Parathyroid adenoma (tissue), 2 donors: ENCODE measurements around the gene ID1.
"Not testable (repeated sequence)": the region's sequence is repeated elsewhere in the genome, so short reads cannot be mapped to it uniquely, and the experiment has no call there.

ENCODE experiments used
- H2AFZ ChIP-seq: fragments of 300-600 bp; sonication (generic); one replicate; pipeline ENCODE4 v1.7.0; 2017; ENCODE audit warnings: antibody characterized with exemption, mild to moderate bottlenecking
- H3K27ac ChIP-seq: fragments of 300-600 bp; sonication (generic); one replicate; pipeline ENCODE4 v1.7.0; 2017
- H3K27me3 ChIP-seq: fragments of 300-600 bp; sonication (generic); one replicate; pipeline ENCODE4 v1.7.0; 2017; ENCODE audit warnings: low read length; ENCODE audit not compliant: control insufficient read depth, insufficient read depth
- H3K36me3 ChIP-seq: fragments of 300-600 bp; sonication (generic); one replicate; pipeline ENCODE4 v1.7.0; 2017; ENCODE audit warnings: low read length; ENCODE audit not compliant: control insufficient read depth, insufficient read depth
- H3K4me1 ChIP-seq: fragments of 300-600 bp; sonication (generic); one replicate; pipeline ENCODE4 v1.7.0; 2017; ENCODE audit warnings: control low read depth
- H3K4me2 ChIP-seq: fragments of 300-600 bp; sonication (generic); one replicate; pipeline ENCODE4 v1.7.0; 2017; ENCODE audit warnings: low read length
- H3K4me3 ChIP-seq: fragments of 300-600 bp; sonication (generic); one replicate; pipeline ENCODE4 v1.7.0; 2017; ENCODE audit warnings: low read depth, low read length
- H3K79me2 ChIP-seq: fragments of 300-600 bp; sonication (generic); one replicate; pipeline ENCODE4 v1.7.0; 2017; ENCODE audit warnings: control low read depth
- H3K9ac ChIP-seq: fragments of 300-600 bp; sonication (generic); one replicate; pipeline ENCODE4 v1.7.0; 2017; ENCODE audit warnings: mild to moderate bottlenecking
- H3K9me3 ChIP-seq: fragments of 300-600 bp; sonication (generic); one replicate; pipeline ENCODE4 v1.7.0; 2017; ENCODE audit warnings: low read length; ENCODE audit not compliant: control insufficient read depth
- TF ChIP-seq, protein P1 (sequence below): fragments of 300-600 bp; sonication (generic); IDR thresholded peaks from one replicate; pipeline ENCODE4 v1.7.0; 2017; ENCODE audit warnings: antibody characterized with exemption, mild to moderate bottlenecking
- donor health status: primary hyperparathyroidism.

ID1 gene

DNA sequence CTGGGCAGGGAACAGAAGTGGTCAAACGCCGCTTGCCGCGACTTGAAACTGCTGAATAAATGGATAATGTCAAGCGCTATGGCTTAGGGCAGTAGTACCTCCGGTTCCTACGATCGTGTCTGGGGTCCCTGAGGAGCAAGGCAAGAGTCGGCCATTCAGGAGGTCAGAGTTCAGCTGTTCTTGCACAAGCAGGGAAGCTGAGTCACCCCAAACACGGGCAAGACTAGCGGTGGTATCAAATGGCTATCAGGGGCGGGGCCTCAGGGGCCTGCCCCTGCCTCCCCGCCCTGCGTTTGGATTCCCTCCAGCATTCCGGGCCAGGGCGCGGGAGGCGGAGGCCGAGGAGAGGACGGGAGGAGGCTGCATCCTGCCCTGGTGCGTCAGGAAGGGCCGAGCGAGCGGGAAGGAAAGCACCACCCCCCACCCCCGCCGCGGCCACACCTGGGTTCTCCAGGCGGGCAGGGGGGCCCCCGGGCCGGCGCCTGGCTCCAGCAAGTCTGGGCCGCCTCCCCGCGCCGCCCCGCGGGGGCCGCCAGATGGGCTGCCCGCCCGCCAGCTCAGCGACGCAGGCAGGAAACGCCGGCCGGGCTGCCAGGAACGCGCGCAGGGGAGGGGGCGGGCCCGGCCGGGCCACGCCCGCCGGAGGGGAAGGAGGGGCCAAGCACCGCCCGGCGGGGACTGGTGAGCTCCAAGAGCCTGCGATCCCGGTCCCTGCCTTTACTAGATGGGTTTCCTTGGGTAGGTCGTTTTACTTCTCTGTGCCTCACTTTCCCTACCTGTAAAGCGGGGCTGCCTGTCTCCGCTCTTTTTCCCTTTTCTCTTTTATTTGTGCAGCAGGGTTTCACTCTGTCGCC, 32.2 kb upstream of the ID1 start:
- Histone ChIP-seq H3K36me3 (no peaks in the 10 kb centered on the region), H3K79me2 (no peaks in the 10 kb centered on the region), H3K9ac (peak overlapping the region; percentile 37), H3K4me2 (peak overlapping the region; percentile 87), H3K27ac (peak overlapping the region; percentile 87), H2AFZ (peak overlapping the region; percentile 91), H3K4me1 (peaks cover 6% of the 10 kb centered on the region), H3K27me3 (no peaks in the 10 kb centered on the region), H3K4me3 (peak overlapping the region; percentile 54), H3K9me3 (no peaks in the 10 kb centered on the region)
- TF ChIP-seq, protein P1, sequence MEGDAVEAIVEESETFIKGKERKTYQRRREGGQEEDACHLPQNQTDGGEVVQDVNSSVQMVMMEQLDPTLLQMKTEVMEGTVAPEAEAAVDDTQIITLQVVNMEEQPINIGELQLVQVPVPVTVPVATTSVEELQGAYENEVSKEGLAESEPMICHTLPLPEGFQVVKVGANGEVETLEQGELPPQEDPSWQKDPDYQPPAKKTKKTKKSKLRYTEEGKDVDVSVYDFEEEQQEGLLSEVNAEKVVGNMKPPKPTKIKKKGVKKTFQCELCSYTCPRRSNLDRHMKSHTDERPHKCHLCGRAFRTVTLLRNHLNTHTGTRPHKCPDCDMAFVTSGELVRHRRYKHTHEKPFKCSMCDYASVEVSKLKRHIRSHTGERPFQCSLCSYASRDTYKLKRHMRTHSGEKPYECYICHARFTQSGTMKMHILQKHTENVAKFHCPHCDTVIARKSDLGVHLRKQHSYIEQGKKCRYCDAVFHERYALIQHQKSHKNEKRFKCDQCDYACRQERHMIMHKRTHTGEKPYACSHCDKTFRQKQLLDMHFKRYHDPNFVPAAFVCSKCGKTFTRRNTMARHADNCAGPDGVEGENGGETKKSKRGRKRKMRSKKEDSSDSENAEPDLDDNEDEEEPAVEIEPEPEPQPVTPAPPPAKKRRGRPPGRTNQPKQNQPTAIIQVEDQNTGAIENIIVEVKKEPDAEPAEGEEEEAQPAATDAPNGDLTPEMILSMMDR: no peak

DNA sequence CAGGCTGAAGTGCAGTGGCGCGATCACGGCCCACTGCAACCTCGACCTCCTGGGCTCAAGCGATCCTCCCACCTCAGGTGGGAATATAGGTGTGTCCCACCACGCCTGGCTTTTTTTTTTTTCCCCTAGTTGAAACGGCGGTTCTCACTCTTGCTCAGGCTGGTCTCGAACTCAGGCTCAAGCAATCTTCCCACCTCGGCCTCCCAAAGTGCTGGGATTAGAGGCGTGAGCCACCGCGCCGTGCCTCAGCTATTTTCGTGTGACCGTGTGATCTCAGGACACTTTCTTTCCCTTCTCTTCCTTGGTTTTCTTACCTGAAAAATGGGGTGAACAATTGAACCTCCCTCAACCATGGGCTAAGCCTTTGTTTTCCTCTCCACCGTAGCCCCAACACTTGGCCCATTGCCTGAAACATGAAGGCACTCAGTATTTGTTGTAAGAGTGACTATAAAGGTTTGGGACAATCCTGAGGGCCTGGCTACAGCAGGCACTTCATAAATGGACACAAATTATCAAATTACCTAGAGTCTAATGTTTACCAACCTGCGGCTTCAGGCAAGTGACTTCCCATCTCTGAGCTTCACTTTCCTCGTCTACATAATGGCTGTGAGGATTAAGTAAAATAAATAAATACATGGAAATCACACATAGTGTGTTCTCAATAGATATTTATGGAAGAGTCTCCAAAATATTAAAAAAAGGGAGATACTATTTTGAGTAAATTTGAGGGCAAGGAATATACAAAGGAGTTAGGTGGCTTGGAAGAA, 31.4 kb upstream of the ID1 start:
- no peaks in the 10 kb centered on the region for H3K36me3 ChIP-seq
- H3K9me3 ChIP-seq: no peaks in the 10 kb centered on the region
- peak overlapping the region; percentile 87 for H3K4me2 ChIP-seq
- peak overlapping the region; percentile 91 for H2AFZ ChIP-seq
- peak overlapping the region; percentile 87 for H3K27ac ChIP-seq
- H3K79me2 ChIP-seq: no peaks in the 10 kb centered on the region
- H3K9ac ChIP-seq: no peak overlapping the region
- TF ChIP-seq, protein P1: no peak
- H3K27me3 ChIP-seq: no peaks in the 10 kb centered on the region
- H3K4me1 ChIP-seq: peaks cover 6% of the 10 kb centered on the region
- H3K4me3 ChIP-seq: peak overlapping the region; percentile 54

DNA sequence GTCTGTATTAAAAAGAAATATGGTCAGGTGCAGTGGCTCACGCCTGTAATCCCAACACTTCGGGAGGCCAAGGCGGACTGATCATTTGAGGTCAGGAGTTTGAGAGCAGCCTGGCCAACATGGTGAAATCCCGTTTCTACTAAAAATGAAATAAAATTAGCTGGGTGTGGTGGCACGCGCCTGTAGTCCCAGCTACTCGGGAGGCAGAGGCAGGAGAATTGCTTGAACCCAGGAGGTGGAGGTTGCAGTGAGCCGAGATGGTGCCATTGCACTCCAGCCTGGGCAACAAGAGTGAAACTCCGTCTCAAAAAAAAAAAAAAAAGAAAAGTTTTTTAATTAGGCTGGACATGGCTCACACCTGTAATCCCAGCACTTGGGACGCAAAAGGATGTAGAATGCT, 30.1 kb upstream of the ID1 start:
- not testable (repeated sequence) for H3K4me1 ChIP-seq, H3K79me2 ChIP-seq, H3K4me2 ChIP-seq, H3K27me3 ChIP-seq, H3K9me3 ChIP-seq, H3K4me3 ChIP-seq, H3K9ac ChIP-seq, H2AFZ ChIP-seq, H3K27ac ChIP-seq, H3K36me3 ChIP-seq

DNA sequence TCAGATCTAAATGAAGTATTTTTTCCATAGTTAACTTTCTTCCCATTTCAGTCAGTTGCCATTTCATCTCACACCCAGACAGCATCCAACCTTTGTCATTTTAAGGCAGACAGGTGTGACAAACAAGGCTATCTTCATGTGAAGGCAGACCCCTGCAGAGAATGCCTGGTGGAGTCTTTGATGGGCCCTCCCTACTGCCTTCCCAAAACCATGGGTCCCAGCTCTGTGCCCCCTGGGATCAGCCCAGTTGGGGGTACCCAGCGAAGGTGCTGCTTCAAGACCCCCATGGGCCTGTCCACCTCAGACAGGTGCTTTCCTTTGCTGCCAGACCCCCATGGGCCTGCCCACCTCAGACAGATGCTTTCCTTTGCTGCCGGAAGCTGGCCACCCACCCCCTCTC, 28.3 kb upstream of the ID1 start:
- Histone ChIP-seq H3K27ac (no peak overlapping the region), H3K27me3 (no peaks in the 10 kb centered on the region), H3K4me1 (peaks cover 6% of the 10 kb centered on the region), H3K9ac (no peak overlapping the region), H3K36me3 (no peaks in the 10 kb centered on the region), H3K4me3 (no peak overlapping the region), H2AFZ (no peak overlapping the region), H3K4me2 (no peak overlapping the region), H3K9me3 (no peaks in the 10 kb centered on the region), H3K79me2 (no peaks in the 10 kb centered on the region)
- TF ChIP-seq, protein P1: no peak

DNA sequence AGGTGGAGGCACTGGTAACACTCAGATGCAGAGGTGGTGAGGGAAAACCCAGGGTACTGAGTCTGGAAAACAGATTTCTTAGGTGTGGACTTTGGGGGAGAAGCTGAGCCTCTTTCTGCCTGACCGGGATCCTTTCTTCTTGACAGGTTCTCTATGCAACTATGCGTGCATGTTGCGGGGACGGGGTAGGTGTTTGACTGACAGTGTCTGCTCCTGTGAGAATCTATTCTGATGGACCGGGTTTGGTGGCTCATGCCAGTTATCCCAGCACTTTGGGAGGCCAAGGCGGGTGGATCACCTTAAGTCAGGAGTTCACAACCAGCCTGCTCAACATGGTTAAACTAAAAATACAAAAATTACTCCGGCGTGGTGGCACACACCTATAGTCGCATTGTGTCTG, 27.9 kb upstream of the ID1 start:
- Histone ChIP-seq H3K79me2 (no peaks in the 10 kb centered on the region), H3K4me3 (no peak overlapping the region), H3K9ac (no peak overlapping the region), H3K27ac (no peak overlapping the region), H3K4me2 (no peak overlapping the region), H3K36me3 (no peaks in the 10 kb centered on the region), H2AFZ (no peak overlapping the region), H3K9me3 (no peaks in the 10 kb centered on the region), H3K27me3 (no peaks in the 10 kb centered on the region), H3K4me1 (peaks cover 6% of the 10 kb centered on the region)
- TF ChIP-seq, protein P1: no peak
